ENCODE results near the gene KATNA1.

DNA sequence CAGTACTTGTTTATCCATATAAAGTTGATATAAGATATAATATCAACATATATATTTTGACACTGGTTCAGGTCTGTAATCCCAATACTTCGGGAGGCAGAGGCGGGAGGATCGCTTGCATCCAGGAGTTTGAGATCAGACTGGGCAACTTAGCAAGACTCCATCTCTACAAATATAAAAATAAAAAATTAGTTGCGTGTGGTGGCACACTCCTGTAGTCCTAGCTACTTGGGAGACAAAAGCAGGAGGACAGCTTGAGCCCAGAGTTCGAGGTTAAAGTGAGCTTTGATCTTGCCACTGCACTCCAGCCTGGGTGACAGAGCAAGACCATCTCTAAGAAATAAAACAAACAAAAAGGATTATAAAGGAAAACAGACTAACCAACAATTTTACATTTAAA is 8.9 kb upstream of the KATNA1 start:
- TF ChIP-seq EZH2phosphoT487 (IDR thresholded peaks at IDR 0.05; ENCODE audit: borderline replicate concordance): no peak
- TF ChIP-seq MAX (IDR thresholded peaks at IDR 0.05): no peak
- no peak for TF ChIP-seq POLR2AphosphoS5 (IDR thresholded peaks at IDR 0.05; ENCODE audit: low read depth, low read length)
- TF ChIP-seq RAD21 (IDR thresholded peaks at IDR 0.05; ENCODE audit: low read depth): no peak
- TF ChIP-seq, protein P1, sequence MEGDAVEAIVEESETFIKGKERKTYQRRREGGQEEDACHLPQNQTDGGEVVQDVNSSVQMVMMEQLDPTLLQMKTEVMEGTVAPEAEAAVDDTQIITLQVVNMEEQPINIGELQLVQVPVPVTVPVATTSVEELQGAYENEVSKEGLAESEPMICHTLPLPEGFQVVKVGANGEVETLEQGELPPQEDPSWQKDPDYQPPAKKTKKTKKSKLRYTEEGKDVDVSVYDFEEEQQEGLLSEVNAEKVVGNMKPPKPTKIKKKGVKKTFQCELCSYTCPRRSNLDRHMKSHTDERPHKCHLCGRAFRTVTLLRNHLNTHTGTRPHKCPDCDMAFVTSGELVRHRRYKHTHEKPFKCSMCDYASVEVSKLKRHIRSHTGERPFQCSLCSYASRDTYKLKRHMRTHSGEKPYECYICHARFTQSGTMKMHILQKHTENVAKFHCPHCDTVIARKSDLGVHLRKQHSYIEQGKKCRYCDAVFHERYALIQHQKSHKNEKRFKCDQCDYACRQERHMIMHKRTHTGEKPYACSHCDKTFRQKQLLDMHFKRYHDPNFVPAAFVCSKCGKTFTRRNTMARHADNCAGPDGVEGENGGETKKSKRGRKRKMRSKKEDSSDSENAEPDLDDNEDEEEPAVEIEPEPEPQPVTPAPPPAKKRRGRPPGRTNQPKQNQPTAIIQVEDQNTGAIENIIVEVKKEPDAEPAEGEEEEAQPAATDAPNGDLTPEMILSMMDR (IDR thresholded peaks at IDR 0.05 in 2 of 3, conservative IDR thresholded peaks at IDR 0.05 in 1 of 3; ENCODE audit: borderline replicate concordance in 1 of 3, insufficient read depth in 1 of 3, low read depth in 2 of 3, low read length in 2 of 3): no peak
- no peak for TF ChIP-seq ZNF274 (IDR thresholded peaks at IDR 0.05; ENCODE audit: low read depth, low read length)
- no peak for TF ChIP-seq ZFX (IDR thresholded peaks at IDR 0.05)
- no peak for TF ChIP-seq REST (IDR thresholded peaks at IDR 0.05; ENCODE audit: low read depth)
- TF ChIP-seq ELF1 (IDR thresholded peaks at IDR 0.05; ENCODE audit: borderline replicate concordance, low read depth): no peak
- TF ChIP-seq SIN3A (IDR thresholded peaks at IDR 0.05; ENCODE audit: low read depth): no peak
- TF ChIP-seq TCF7L2 (IDR thresholded peaks at IDR 0.05; ENCODE audit: borderline replicate concordance, extremely low read depth, insufficient read depth, insufficient read length): no peak
- TF ChIP-seq POLR2A (IDR thresholded peaks at IDR 0.05; ENCODE audit: borderline replicate concordance, extremely low read depth, insufficient read depth, insufficient read length): no peak
- no peak for TF ChIP-seq EZH2 (IDR thresholded peaks at IDR 0.05)
- no peak for TF ChIP-seq EGR1 (IDR thresholded peaks at IDR 0.05; ENCODE audit: low read depth)
